GM12864 (cell line): ENCODE data around the gene LVRN.

Experiments used
- DNase-seq: peaks from one replicate; pipeline ENCODE4 v3.0.0-alpha.2; 2011; ENCODE audit warnings: low read depth
- H3K4me3 ChIP-seq: 2 replicates; pipeline ENCODE4 v1.5.1; 2011; ENCODE audit warnings: mild to moderate bottlenecking, low read depth, low read length, control low read depth
- TF ChIP-seq, protein P1 (sequence below): IDR thresholded peaks from 2 replicates; pipeline ENCODE4 v1.5.1; 2011; ENCODE audit warnings: low read depth, mild to moderate bottlenecking, moderate library complexity, low read length, control low read depth, inconsistent platforms; ENCODE audit errors: missing control alignments

Gene LVRN

GRCh38 chr5:116042375-116042774, 80.1 kb downstream of the LVRN start:
- TF ChIP-seq, protein P1, sequence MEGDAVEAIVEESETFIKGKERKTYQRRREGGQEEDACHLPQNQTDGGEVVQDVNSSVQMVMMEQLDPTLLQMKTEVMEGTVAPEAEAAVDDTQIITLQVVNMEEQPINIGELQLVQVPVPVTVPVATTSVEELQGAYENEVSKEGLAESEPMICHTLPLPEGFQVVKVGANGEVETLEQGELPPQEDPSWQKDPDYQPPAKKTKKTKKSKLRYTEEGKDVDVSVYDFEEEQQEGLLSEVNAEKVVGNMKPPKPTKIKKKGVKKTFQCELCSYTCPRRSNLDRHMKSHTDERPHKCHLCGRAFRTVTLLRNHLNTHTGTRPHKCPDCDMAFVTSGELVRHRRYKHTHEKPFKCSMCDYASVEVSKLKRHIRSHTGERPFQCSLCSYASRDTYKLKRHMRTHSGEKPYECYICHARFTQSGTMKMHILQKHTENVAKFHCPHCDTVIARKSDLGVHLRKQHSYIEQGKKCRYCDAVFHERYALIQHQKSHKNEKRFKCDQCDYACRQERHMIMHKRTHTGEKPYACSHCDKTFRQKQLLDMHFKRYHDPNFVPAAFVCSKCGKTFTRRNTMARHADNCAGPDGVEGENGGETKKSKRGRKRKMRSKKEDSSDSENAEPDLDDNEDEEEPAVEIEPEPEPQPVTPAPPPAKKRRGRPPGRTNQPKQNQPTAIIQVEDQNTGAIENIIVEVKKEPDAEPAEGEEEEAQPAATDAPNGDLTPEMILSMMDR = no peak
- DNase-seq = no peak
- H3K4me3 ChIP-seq = no peak overlapping the region

- TF ChIP-seq, protein P1 = no peak
Measured at GRCh38 chr5:116044073-116044472, 81.8 kb downstream of the LVRN start.

GRCh38 chr5:116045821-116046220, 83.5 kb downstream of the LVRN start:
- TF ChIP-seq, protein P1 = no peak
- H3K4me3 ChIP-seq = no peak overlapping the region
- no peak for DNase-seq

More at GRCh38 chr5:116044073-116044472, 81.8 kb downstream of the LVRN start:
- no peak for DNase-seq
- no peak overlapping the region for H3K4me3 ChIP-seq

DNA sequence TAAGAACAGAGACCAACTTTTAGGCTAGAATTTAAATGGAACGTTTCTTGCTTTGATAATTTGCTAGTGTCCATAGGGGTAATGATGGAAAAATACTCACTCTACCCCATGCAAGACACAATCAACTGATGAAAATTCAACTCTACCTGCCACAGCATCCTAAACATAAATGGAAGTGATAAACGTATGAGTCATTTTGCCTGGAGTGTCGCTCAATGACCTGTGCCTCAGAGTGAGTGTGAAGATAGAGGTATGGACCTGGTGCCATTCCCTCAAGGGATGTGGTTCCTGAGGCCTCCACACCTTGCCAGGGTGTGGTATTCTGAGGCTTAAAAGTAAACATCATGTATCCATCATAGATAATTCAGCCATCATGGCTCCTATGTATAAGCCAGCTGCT, 84.0 kb downstream of the LVRN start:
- TF ChIP-seq, protein P1 = no peak
- no peak overlapping the region for H3K4me3 ChIP-seq
- DNase-seq = no peak

GRCh38 chr5:116046823-116047222, 84.5 kb downstream of the LVRN start:
- TF ChIP-seq, protein P1 = no peak
- no peak overlapping the region for H3K4me3 ChIP-seq
- DNase-seq = no peak

- no peak overlapping the region for H3K4me3 ChIP-seq
- TF ChIP-seq, protein P1 = no peak
Measured at GRCh38 chr5:116058346-116058936, 96.2 kb downstream of the LVRN start.

DNA sequence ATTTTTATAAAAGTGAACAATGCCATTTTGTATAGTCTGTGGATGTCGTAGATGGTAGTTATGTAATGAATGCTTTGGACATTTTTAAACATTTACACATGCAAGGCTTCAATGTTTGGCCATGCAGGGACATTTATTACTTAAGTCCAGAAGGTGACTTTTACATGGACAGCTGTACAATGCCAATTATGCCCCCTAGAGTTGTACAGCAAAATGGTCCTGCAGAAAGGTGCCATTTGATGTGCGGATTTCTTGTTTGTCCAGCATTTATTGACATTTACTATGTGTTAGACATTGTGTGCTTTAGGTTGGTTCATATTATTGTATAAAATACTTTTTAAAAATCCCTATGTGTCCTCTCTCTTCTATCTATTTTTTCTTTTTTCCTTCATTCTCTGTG, 100.1 kb downstream of the LVRN start:
- TF ChIP-seq, protein P1 = no peak
- H3K4me3 ChIP-seq = no peak overlapping the region
- DNase-seq = no peak

More at GRCh38 chr5:116058346-116058936, 96.2 kb downstream of the LVRN start:
- DNase-seq = no peak
